ENCODE results near the gene SH3TC1. TPM values are rescaled to one million over a fixed set of nuclear protein-coding genes. Genes with fewer than 3 reads are reported as not detected.
A peak's percentile ranks its signal among the peaks of the same experiment; 100 is the strongest.

The SH3TC1 gene
- total and polyA plus RNA-seq, 2 donors from 2014 or later, result 43.1 to 127 TPM

GRCh38 chr4:8280876-8281440 is 81.9 kb downstream of the SH3TC1 start:
- no peak overlapping the region for H3K27ac ChIP-seq (ENCODE audit: low read depth in 2 of 2, low read length in 2 of 2)
- FAIRE-seq, result no peak
- no peak overlapping the region for H3K9ac ChIP-seq (ENCODE audit: low read length in 3 of 3)
- no peak for TF ChIP-seq CTCF (IDR thresholded peaks at IDR 0.05; ENCODE audit: borderline replicate concordance, extremely low read depth, insufficient read depth)
- DNase-seq, result peak in 2 of 5 donors; percentile 29 to 62
- no peaks in the 10 kb centered on the region for H3K9me3 ChIP-seq (ENCODE audit: control insufficient read depth in 2 of 3, insufficient read depth in 1 of 3, low read length in 3 of 3)
- intact Hi-C loops (cut with DNase I), result no loop called here
- H3K36me3 ChIP-seq (ENCODE audit: control insufficient read depth in 2 of 3, insufficient read depth in 3 of 3, low read length in 3 of 3), result no peaks in the 10 kb centered on the region
- no peak overlapping the region for H3K4me3 ChIP-seq (ENCODE audit: low read length in 3 of 3)
- peaks cover 0 to 2% (median 0%) of the 10 kb centered on the region in 3 donors for H3K4me1 ChIP-seq (ENCODE audit: control insufficient read depth in 2 of 3, insufficient read depth in 2 of 3, low read depth in 1 of 3, low read length in 3 of 3)
- H3K27me3 ChIP-seq (ENCODE audit: control insufficient read depth, insufficient read depth, low read length), result no peaks in the 10 kb centered on the region

- no peaks in the 10 kb centered on the region for H3K36me3 ChIP-seq (ENCODE audit: control insufficient read depth in 2 of 3, insufficient read depth in 3 of 3, low read length in 3 of 3)
- H3K27me3 ChIP-seq (ENCODE audit: control insufficient read depth, insufficient read depth, low read length), result no peaks in the 10 kb centered on the region
- DNase-seq (peak in 3 of 5 donors; percentile 33 to 70 (median 42)), FAIRE-seq (no peak)
- intact Hi-C loops (cut with DNase I), result no loop called here
- TF ChIP-seq CTCF (IDR thresholded peaks at IDR 0.05; ENCODE audit: borderline replicate concordance, extremely low read depth, insufficient read depth), result no peak
- no peaks in the 10 kb centered on the region for H3K9me3 ChIP-seq (ENCODE audit: control insufficient read depth in 2 of 3, insufficient read depth in 1 of 3, low read length in 3 of 3)
- peaks cover 0 to 2% (median 0%) of the 10 kb centered on the region in 3 donors for H3K4me1 ChIP-seq (ENCODE audit: control insufficient read depth in 2 of 3, insufficient read depth in 2 of 3, low read depth in 1 of 3, low read length in 3 of 3)
- H3K9ac ChIP-seq (ENCODE audit: low read length in 3 of 3), result no peak overlapping the region
- no peak overlapping the region for H3K27ac ChIP-seq (ENCODE audit: low read depth in 2 of 2, low read length in 2 of 2)
- H3K4me3 ChIP-seq (ENCODE audit: low read length in 3 of 3), result no peak overlapping the region
These were observed 82.5 kb downstream of the SH3TC1 start for GRCh38 chr4:8281519-8282133.

- no peak for TF ChIP-seq CTCF (IDR thresholded peaks at IDR 0.05; ENCODE audit: borderline replicate concordance, extremely low read depth, insufficient read depth)
- DNase-seq (peak in 2 of 5 donors; percentile 36 to 57), FAIRE-seq (no peak)
- no peak overlapping the region for H3K4me3 ChIP-seq (ENCODE audit: low read length in 3 of 3)
- intact Hi-C loops (cut with DNase I), result no loop called here
- peaks cover 0 to 2% (median 0%) of the 10 kb centered on the region in 3 donors for H3K4me1 ChIP-seq (ENCODE audit: control insufficient read depth in 2 of 3, insufficient read depth in 2 of 3, low read depth in 1 of 3, low read length in 3 of 3)
- no peaks in the 10 kb centered on the region for H3K36me3 ChIP-seq (ENCODE audit: control insufficient read depth in 2 of 3, insufficient read depth in 3 of 3, low read length in 3 of 3)
- H3K9me3 ChIP-seq (ENCODE audit: control insufficient read depth in 2 of 3, insufficient read depth in 1 of 3, low read length in 3 of 3), result no peaks in the 10 kb centered on the region
- H3K27me3 ChIP-seq (ENCODE audit: control insufficient read depth, insufficient read depth, low read length), result no peaks in the 10 kb centered on the region
- no peak overlapping the region for H3K9ac ChIP-seq (ENCODE audit: low read length in 3 of 3)
- no peak overlapping the region for H3K27ac ChIP-seq (ENCODE audit: low read depth in 2 of 2, low read length in 2 of 2)
These were observed 83.1 kb downstream of the SH3TC1 start for GRCh38 chr4:8282134-8282641.
